MCF 10A (cell line): ENCODE results near the gene ADSS1. TPM values are rescaled to one million over a fixed set of nuclear protein-coding genes. Genes with fewer than 3 reads are reported as not detected.

Source experiments
- BruUV-seq: library from RNA; stranded (reverse); fragments of 400-500 nt; replicated peaks from 2 replicates; lab custom pipeline; 2021; lab: Mats Ljungman, UMichigan
- CTCF ChIA-PET: fragments of 300-600 bp; sonication (Branson Sonifier 250); formaldehyde crosslinking; extraction: SDS; loops from one replicate; lab custom pipeline; 2021; ENCODE audit warnings: antibody characterized with exemption, inconsistent platforms; lab: Yijun Ruan, JAX
- POLR2A ChIA-PET: fragments of 300-600, 350-650 bp; sonication (Branson Sonifier 250); formaldehyde crosslinking; extraction: SDS; loops from one replicate; lab custom pipeline; 2020; ENCODE audit warnings: antibody characterized with exemption, inconsistent platforms; lab: Yijun Ruan, JAX
- DNase-seq: peaks from one replicate; pipeline ENCODE4 v3.0.0-alpha.2; 2018; ENCODE audit not compliant: unreplicated experiment
- H3K27ac Mint-ChIP-seq: one replicate; pipeline ENCODE4 v1.8.0; 2022; ENCODE audit warnings: mild to moderate bottlenecking, low read depth, mixed read lengths; ENCODE audit not compliant: unreplicated experiment
- H3K27me3 Mint-ChIP-seq: one replicate; pipeline ENCODE4 v1.8.0; 2022; ENCODE audit warnings: mixed read lengths; ENCODE audit not compliant: insufficient read depth, unreplicated experiment
- H3K36me3 Mint-ChIP-seq: one replicate; pipeline ENCODE4 v1.8.0; 2022; ENCODE audit warnings: mild to moderate bottlenecking, moderate library complexity, mixed read lengths; ENCODE audit not compliant: insufficient read depth, unreplicated experiment
- H3K4me1 Mint-ChIP-seq: one replicate; pipeline ENCODE4 v1.8.0; 2022; ENCODE audit warnings: mixed read lengths; ENCODE audit not compliant: insufficient read depth, unreplicated experiment
- H3K4me3 Mint-ChIP-seq: one replicate; pipeline ENCODE4 v1.8.0; 2022; ENCODE audit warnings: mild to moderate bottlenecking, moderate library complexity, mixed read lengths; ENCODE audit not compliant: unreplicated experiment
- H3K9me3 Mint-ChIP-seq: one replicate; pipeline ENCODE4 v1.8.0; 2022; ENCODE audit warnings: mixed read lengths; ENCODE audit not compliant: unreplicated experiment
- intact Hi-C: fragments of 100-400 bp; cut with micrococcal nuclease; formaldehyde crosslinking; loops from 2 replicates; pipeline ENCODE4 v1.14.1; 2022
- total RNA-seq: library from RNA; stranded (reverse); gene quantifications from 2 replicates; pipeline ENCODE4 v1.2.3, GENCODE V29; 2022
- TF ChIP-seq, protein P1 (sequence below): fragments of 200-600 bp; IDR thresholded peaks from one replicate; pipeline ENCODE4 v1.8.0; 2022; ENCODE audit warnings: antibody characterized with exemption, mild to moderate bottlenecking; ENCODE audit not compliant: unreplicated experiment

Gene ADSS1
- total RNA-seq, 1 experiment from 2014 or later: 2.9 TPM

DNA sequence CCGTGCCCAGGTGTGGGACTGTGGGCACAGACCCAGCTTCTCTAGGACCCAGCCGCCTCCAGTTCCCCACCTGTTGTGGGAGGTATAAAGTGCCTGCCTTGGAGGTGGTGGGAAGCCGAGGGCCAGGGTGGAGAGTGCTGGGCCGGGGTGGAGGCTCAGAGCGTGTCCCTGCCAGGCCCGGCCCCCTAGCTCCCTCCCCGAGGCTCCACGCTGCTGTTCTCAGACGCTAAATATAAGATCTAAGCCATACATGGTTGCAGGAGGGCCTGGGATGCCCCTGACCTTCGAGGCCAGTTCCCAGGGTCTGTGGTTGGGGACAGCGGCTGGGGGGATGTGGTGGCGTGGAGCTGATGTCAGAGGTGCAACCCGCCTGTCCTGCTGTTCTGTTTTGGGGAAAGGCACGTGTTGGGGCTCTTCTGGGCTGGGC lies 23.8 kb upstream of the ADSS1 start:
- CTCF ChIA-PET: interaction anchor here (0.8 kb wide), 1 partner anchor 68 kb away, joined by 3 read pairs; no protein-coding TSS in a partner anchor
- TF ChIP-seq, protein P1, sequence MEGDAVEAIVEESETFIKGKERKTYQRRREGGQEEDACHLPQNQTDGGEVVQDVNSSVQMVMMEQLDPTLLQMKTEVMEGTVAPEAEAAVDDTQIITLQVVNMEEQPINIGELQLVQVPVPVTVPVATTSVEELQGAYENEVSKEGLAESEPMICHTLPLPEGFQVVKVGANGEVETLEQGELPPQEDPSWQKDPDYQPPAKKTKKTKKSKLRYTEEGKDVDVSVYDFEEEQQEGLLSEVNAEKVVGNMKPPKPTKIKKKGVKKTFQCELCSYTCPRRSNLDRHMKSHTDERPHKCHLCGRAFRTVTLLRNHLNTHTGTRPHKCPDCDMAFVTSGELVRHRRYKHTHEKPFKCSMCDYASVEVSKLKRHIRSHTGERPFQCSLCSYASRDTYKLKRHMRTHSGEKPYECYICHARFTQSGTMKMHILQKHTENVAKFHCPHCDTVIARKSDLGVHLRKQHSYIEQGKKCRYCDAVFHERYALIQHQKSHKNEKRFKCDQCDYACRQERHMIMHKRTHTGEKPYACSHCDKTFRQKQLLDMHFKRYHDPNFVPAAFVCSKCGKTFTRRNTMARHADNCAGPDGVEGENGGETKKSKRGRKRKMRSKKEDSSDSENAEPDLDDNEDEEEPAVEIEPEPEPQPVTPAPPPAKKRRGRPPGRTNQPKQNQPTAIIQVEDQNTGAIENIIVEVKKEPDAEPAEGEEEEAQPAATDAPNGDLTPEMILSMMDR: no peak

DNA sequence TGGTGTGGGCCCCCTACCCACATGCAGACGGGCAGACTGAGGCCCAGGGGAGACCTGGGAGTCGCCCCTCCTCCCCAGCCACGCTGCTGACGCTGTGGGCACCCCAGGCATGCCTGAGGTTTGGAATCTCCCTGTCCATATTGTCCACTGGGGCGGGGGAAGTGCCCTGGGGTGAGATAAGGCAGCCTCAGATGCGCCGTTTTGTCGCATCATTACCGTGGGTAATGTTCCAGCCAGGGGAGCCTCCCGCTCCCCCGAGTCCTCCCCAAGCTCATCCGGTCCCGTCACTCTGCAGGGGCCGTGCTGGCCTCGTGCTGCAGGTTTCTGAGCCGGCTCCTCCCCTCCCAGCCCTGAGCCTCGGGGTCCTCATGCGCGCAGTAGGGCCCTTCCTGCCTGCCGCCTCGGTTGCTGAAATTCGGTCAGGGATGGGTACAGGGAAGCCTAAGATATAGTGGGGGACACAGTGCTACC lies 23.2 kb upstream of the ADSS1 start:
- POLR2A ChIA-PET: no interaction called here
- intact Hi-C loops: no loop called here
- no peaks in the 10 kb centered on the region for H3K9me3 Mint-ChIP-seq
- CTCF ChIA-PET: interaction anchor here (0.8 kb wide), 1 partner anchor 68 kb away, joined by 3 read pairs; no protein-coding TSS in a partner anchor
- no peak for DNase-seq
- H3K27ac Mint-ChIP-seq: no peak overlapping the region
- TF ChIP-seq, protein P1: no peak
- no peaks in the 10 kb centered on the region for H3K27me3 Mint-ChIP-seq
- no TSS peak for BruUV-seq
- no peak overlapping the region for H3K4me3 Mint-ChIP-seq
- peaks cover 56% of the 10 kb centered on the region for H3K36me3 Mint-ChIP-seq
- peaks cover 11% of the 10 kb centered on the region for H3K4me1 Mint-ChIP-seq

More for the DNA sequence above, 23.8 kb upstream of the ADSS1 start:
- no peak overlapping the region for H3K4me3 Mint-ChIP-seq
- peaks cover 17% of the 10 kb centered on the region for H3K4me1 Mint-ChIP-seq
- peaks cover 50% of the 10 kb centered on the region for H3K36me3 Mint-ChIP-seq
- POLR2A ChIA-PET: no interaction called here
- no peak overlapping the region for H3K27ac Mint-ChIP-seq
- no peak for DNase-seq
- no TSS peak for BruUV-seq
- intact Hi-C loops: no loop called here
- no peaks in the 10 kb centered on the region for H3K9me3 Mint-ChIP-seq
- H3K27me3 Mint-ChIP-seq: no peaks in the 10 kb centered on the region

DNA sequence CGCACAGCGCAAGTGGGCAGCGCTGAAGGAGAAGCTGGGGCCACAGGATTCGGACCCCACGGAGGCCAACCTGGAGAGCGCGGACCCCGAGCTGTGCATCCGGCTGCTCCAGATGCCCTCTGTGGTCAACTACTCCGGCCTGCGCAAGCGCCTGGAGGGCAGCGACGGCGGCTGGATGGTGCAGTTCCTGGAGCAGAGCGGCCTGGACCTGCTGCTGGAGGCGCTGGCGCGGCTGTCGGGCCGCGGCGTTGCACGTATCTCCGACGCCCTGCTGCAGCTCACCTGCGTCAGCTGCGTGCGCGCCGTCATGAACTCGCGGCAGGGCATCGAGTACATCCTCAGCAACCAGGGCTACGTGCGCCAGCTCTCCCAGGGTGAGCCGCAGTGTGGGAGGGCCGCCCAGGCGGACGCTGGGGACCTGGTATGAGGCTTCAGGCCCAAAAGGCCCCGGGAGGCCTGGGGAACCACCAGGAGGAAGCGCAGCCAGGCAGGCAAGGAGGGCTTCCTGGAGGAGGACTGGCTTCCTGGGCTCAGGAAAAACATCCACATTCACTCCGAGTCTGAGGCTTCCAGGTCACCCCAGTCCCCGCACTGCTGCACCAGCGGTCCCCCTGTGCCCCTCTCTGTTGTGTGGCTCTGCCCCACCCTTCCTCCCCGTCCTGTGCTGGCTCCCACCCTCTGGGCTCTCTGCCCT lies 22.5 kb upstream of the ADSS1 start:
- Mint-ChIP-seq H3K27ac (no peak overlapping the region), H3K4me1 (peaks cover 4% of the 10 kb centered on the region), H3K9me3 (no peaks in the 10 kb centered on the region), H3K36me3 (peaks cover 56% of the 10 kb centered on the region), H3K4me3 (no peak overlapping the region), H3K27me3 (no peaks in the 10 kb centered on the region)
- no peak for DNase-seq
- no TSS peak for BruUV-seq
- POLR2A ChIA-PET: no interaction called here
- intact Hi-C loops: no loop called here
- TF ChIP-seq, protein P1: no peak
- CTCF ChIA-PET: interaction anchor here (0.6 kb wide), 1 partner anchor 61 kb away, joined by 3 read pairs; no protein-coding TSS in a partner anchor

DNA sequence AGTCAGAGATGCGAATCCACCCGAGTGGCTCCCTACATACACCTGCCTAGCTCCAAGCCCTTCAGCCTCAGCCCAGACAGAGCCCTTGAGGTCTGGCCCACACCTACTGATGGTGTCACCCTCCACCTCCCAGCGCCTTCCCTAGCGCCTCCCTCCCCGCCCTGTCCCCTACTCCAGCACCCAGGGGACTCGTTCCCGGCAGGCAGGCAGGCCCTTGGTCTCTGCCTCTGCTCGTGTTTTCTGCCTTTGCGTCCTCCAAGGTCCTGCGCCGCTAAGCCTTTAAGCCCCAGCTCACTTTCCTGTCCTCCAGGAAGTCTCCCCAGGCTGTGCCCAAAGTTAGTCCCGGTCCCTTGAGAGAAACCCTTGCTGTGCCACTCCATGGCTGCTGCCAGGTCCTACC lies 21.9 kb upstream of the ADSS1 start:
- POLR2A ChIA-PET: no interaction called here
- Mint-ChIP-seq H3K9me3 (no peaks in the 10 kb centered on the region), H3K27ac (no peak overlapping the region), H3K36me3 (peaks cover 53% of the 10 kb centered on the region), H3K4me1 (peaks cover 4% of the 10 kb centered on the region), H3K4me3 (no peak overlapping the region), H3K27me3 (no peaks in the 10 kb centered on the region)
- no TSS peak for BruUV-seq
- CTCF ChIA-PET: interaction anchor here (1.2 kb wide), 1 partner anchor 14 kb away, joined by 6 read pairs; no protein-coding TSS in a partner anchor
- DNase-seq: no peak
- intact Hi-C loops: no loop called here
- TF ChIP-seq, protein P1: no peak
